IMR-90 (cell line): ENCODE data around the gene CCDC185. TPM values are rescaled to one million over a fixed set of nuclear protein-coding genes. Genes with fewer than 3 reads are reported as not detected.

Source experiments
- ATAC-seq: fragments of 200-7000 bp; cut with Tn5 transposase; 2 replicates; pipeline ENCODE4 v1.9.1; 2020; ENCODE audit warnings: low read depth, mild to moderate bottlenecking, moderate library complexity
- BruUV-seq: library from RNA; stranded (reverse); fragments of 400-500 nt; replicated peaks from 2 replicates; lab custom pipeline; 2021; lab: Mats Ljungman, UMichigan
- CTCF ChIA-PET: fragments of 300-600 bp; formaldehyde crosslinking; extraction: SDS; loops from one replicate; lab custom pipeline; 2021; ENCODE audit warnings: antibody characterized with exemption; lab: Yijun Ruan, JAX
- POLR2A ChIA-PET: fragments of 300-600 bp; sonication (Branson Sonifier 250); formaldehyde crosslinking; loops from one replicate; lab custom pipeline; 2022; ENCODE audit warnings: antibody characterized with exemption; ENCODE audit not compliant: unreplicated experiment; lab: Charles Lee
- DNase-seq: peaks from one replicate; pipeline ENCODE4 v3.0.0; 2013
- H2AFZ ChIP-seq: replicated peaks from 2 replicates; pipeline ENCODE3; 2013; ENCODE audit warnings: low read length, mild to moderate bottlenecking; ENCODE audit not compliant: poor library complexity
- H2AK5ac ChIP-seq: 2 replicates; pipeline ENCODE4 v1.6.1; 2013; ENCODE audit warnings: low read depth, low read length, inconsistent platforms
- H2AK9ac ChIP-seq: replicated peaks from 2 replicates; pipeline ENCODE3; 2013; ENCODE audit warnings: mild to moderate bottlenecking, low read depth, low read length, moderate library complexity; ENCODE audit not compliant: poor library complexity
- H2BK120ac ChIP-seq: 2 replicates; pipeline ENCODE4 v1.6.1; 2013; ENCODE audit warnings: low read depth, low read length, inconsistent platforms
- H2BK15ac ChIP-seq: 3 replicates; pipeline ENCODE4 v1.6.1; 2013; ENCODE audit warnings: low read depth, low read length, inconsistent platforms
- H2BK20ac ChIP-seq: 2 replicates; pipeline ENCODE4 v1.6.1; 2013; ENCODE audit warnings: low read depth, mild to moderate bottlenecking, inconsistent platforms, low read length, moderate library complexity
- H2BK5ac ChIP-seq: 2 replicates; pipeline ENCODE4 v1.6.1; 2013; ENCODE audit warnings: mild to moderate bottlenecking, low read depth, low read length, inconsistent platforms; ENCODE audit not compliant: poor library complexity, severe bottlenecking
- H3K14ac ChIP-seq: replicated peaks from 2 replicates; pipeline ENCODE4 v1.6.1; 2013; ENCODE audit warnings: low read depth, low read length, inconsistent platforms
- H3K18ac ChIP-seq: 2 replicates; pipeline ENCODE4 v1.6.1; 2013; ENCODE audit warnings: low read depth, low read length, control low read depth
- H3K23ac ChIP-seq: 2 replicates; pipeline ENCODE4 v1.6.1; 2013; ENCODE audit warnings: low read depth, low read length, inconsistent platforms
- H3K27ac ChIP-seq: 2 replicates; pipeline ENCODE4 v1.5.1; 2013; ENCODE audit warnings: mild to moderate bottlenecking, control low read depth, low read length; ENCODE audit not compliant: insufficient read depth
- H3K27me3 ChIP-seq: 2 replicates; pipeline ENCODE4 v1.6.1; 2013; ENCODE audit warnings: low read length; ENCODE audit not compliant: control insufficient read depth, insufficient read depth
- H3K36me3 ChIP-seq: 2 replicates; pipeline ENCODE4 v1.6.1; 2013; ENCODE audit warnings: low read length, mixed read lengths; ENCODE audit not compliant: control insufficient read depth, insufficient read depth
- H3K4ac ChIP-seq: 2 replicates; pipeline ENCODE4 v1.6.1; 2013; ENCODE audit warnings: low read depth, low read length, inconsistent platforms
- H3K4me1 ChIP-seq: 2 replicates; pipeline ENCODE4 v1.6.1; 2013; ENCODE audit warnings: low read length, mixed read lengths; ENCODE audit not compliant: control insufficient read depth, insufficient read depth
- H3K4me2 ChIP-seq: 2 replicates; pipeline ENCODE4 v1.6.1; 2013; ENCODE audit warnings: low read depth, mild to moderate bottlenecking, control low read depth, low read length, moderate library complexity
- H3K4me3 ChIP-seq: 2 replicates; pipeline ENCODE4 v1.5.1; 2013; ENCODE audit warnings: low read depth, mild to moderate bottlenecking, control low read depth, low read length, moderate library complexity; ENCODE audit not compliant: insufficient read depth
- H3K56ac ChIP-seq: 2 replicates; pipeline ENCODE4 v1.6.1; 2013; ENCODE audit warnings: low read length, inconsistent platforms; ENCODE audit not compliant: insufficient read depth; ENCODE audit errors: extremely low read depth
- H3K79me1 ChIP-seq, 2 experiments: 2 replicates each; pipeline ENCODE4 v1.6.1; 2013; ENCODE audit warnings: low read length in 2 of 2, inconsistent platforms in 1 of 2, low read depth in 1 of 2
- H3K9ac ChIP-seq: 2 replicates; pipeline ENCODE4 v1.6.1; 2013; ENCODE audit warnings: low read depth, low read length, control low read depth
- H3K9me1 ChIP-seq: 2 replicates; pipeline ENCODE4 v1.6.1; 2013; ENCODE audit warnings: low read length, inconsistent platforms; ENCODE audit not compliant: insufficient read depth
- H3K9me3 ChIP-seq: 2 replicates; pipeline ENCODE4 v1.6.1; 2013; ENCODE audit warnings: low read length; ENCODE audit not compliant: control insufficient read depth, insufficient read depth
- H4K20me1 ChIP-seq: 2 replicates; pipeline ENCODE4 v1.6.1; 2013; ENCODE audit warnings: low read length, inconsistent platforms; ENCODE audit not compliant: insufficient read depth
- H4K5ac ChIP-seq: 2 replicates; pipeline ENCODE4 v1.6.1; 2013; ENCODE audit warnings: mild to moderate bottlenecking, low read depth, low read length, control low read depth
- H4K8ac ChIP-seq, 2 experiments: 2 replicates each; pipeline ENCODE4 v1.6.1; 2013; ENCODE audit warnings: low read depth in 2 of 2, low read length in 2 of 2, control low read depth in 1 of 2, inconsistent platforms in 1 of 2
- H4K91ac ChIP-seq: 2 replicates; pipeline ENCODE4 v1.6.1; 2013; ENCODE audit warnings: low read depth, low read length, inconsistent platforms; ENCODE audit not compliant: insufficient read depth
- CHD1 ChIP-seq: IDR thresholded peaks from 2 replicates; pipeline ENCODE4 v1.6.1; 2012; ENCODE audit warnings: low read depth, low read length, improper control_type of control experiment
- ELK1 ChIP-seq: fragments of 150-350 bp; IDR thresholded peaks from 2 replicates; pipeline ENCODE4 v1.6.1; 2016; ENCODE audit warnings: low read depth, mild to moderate bottlenecking, low read length, moderate library complexity, borderline replicate concordance
- MAZ ChIP-seq: IDR thresholded peaks from 2 replicates; pipeline ENCODE4 v1.6.1; 2012; ENCODE audit warnings: low read depth, mild to moderate bottlenecking, low read length, improper control_type of control experiment, moderate library complexity, borderline replicate concordance
- MXI1 ChIP-seq: IDR thresholded peaks from 2 replicates; pipeline ENCODE4 v1.6.1; 2012; ENCODE audit warnings: low read depth, mild to moderate bottlenecking, low read length, moderate library complexity, borderline replicate concordance
- RFX5 ChIP-seq: IDR thresholded peaks from 2 replicates; pipeline ENCODE4 v1.8.0; 2012; ENCODE audit warnings: low read depth, mild to moderate bottlenecking, low read length, moderate library complexity
- WGBS, 2 experiments: methylation state at CpG; one replicate each; pipeline versions ENCODE4 v1.1.5 to v1.1.7; 2013; ENCODE audit warnings: missing lambda C conversion rate in 2 of 2; ENCODE audit not compliant: insufficient read length in 1 of 2; ENCODE audit errors: extremely low coverage in 2 of 2; 5-methylcytosine and 5-hydroxymethylcytosine counted together
- dilution Hi-C: fragments of 300-500 bp; cut with HindIII; formaldehyde crosslinking; loops from one replicate; pipeline ENCODE4 v1.14.3; 2018; ENCODE audit warnings: low sequenced_read_pairs; ENCODE audit not compliant: unreplicated experiment
- in situ Hi-C: fragments of 300-500 bp; cut with MboI; formaldehyde crosslinking; loops from 3 replicates; pipeline ENCODE4 v1.14.3; 2019; ENCODE audit warnings: low sequenced_read_pairs, inconsistent platforms, mixed read lengths
- intact Hi-C: fragments of 100-400 bp; cut with micrococcal nuclease; formaldehyde crosslinking; loops from 2 replicates; pipeline ENCODE4 v1.10.0; 2022
- polyA plus RNA-seq, 3 experiments: library from polyadenylated mRNA; depleted of rRNA; stranded (reverse); fragments of >200 nt; gene quantifications; 2 replicates each; pipeline ENCODE4 v1.2.3, GENCODE V29; 2012; ENCODE audit warnings: low replicate concordance in 1 of 3
- total RNA-seq: library from RNA; depleted of rRNA; stranded (reverse); fragments of >200 nt; gene quantifications from 2 replicates; pipeline ENCODE4 v1.2.3, GENCODE V29; 2012

CCDC185 gene
- total and polyA plus RNA-seq, 2 of the 4 experiments (the other 2 are of a cell fraction): not detected

- H3K4me2 ChIP-seq: no peak overlapping the region
- ChIA-PET CTCF (no interaction called here), POLR2A (no interaction called here)
- H2AFZ ChIP-seq: no peak overlapping the region
- in situ Hi-C loops: no loop called here
- no peak overlapping the region for H2BK20ac ChIP-seq
- ATAC-seq (no peak), DNase-seq (no peak)
- no peak overlapping the region for H4K8ac ChIP-seq
- no peak overlapping the region for H4K5ac ChIP-seq
- H3K18ac ChIP-seq: no peak overlapping the region
- H3K9ac ChIP-seq: no peak overlapping the region
- no peak overlapping the region for H2BK5ac ChIP-seq
- intact Hi-C loops: no loop called here
- H2AK9ac ChIP-seq: no peak overlapping the region
- dilution Hi-C loops: no loop called here
- H3K9me1 ChIP-seq: no peaks in the 10 kb centered on the region
- H4K20me1 ChIP-seq: no peaks in the 10 kb centered on the region
- no peak overlapping the region for H2BK15ac ChIP-seq
- H2AK5ac ChIP-seq: no peak overlapping the region
- no peak overlapping the region for H3K4ac ChIP-seq
- H3K4me1 ChIP-seq: no peaks in the 10 kb centered on the region
- TF ChIP-seq ELK1 (no peak), RFX5 (no peak), MAZ (no peak), MXI1 (no peak), CHD1 (no peak)
- H3K23ac ChIP-seq: no peak overlapping the region
- H3K27ac ChIP-seq: no peak overlapping the region
- no CpG with 5 or more reads among the region's 2 CpGs for WGBS, 2 experiments
- H2BK120ac ChIP-seq: no peak overlapping the region
- H3K56ac ChIP-seq: no peak overlapping the region
- no peaks in the 10 kb centered on the region for H3K36me3 ChIP-seq
- H3K27me3 ChIP-seq: peaks cover 16% of the 10 kb centered on the region
- no peaks in the 10 kb centered on the region for H3K79me1 ChIP-seq
- H3K14ac ChIP-seq: no peak overlapping the region
- H4K91ac ChIP-seq: no peak overlapping the region
- no peak overlapping the region for H3K4me3 ChIP-seq
- BruUV-seq: no TSS peak
- no peaks in the 10 kb centered on the region for H3K9me3 ChIP-seq
These were observed 24.2 kb downstream of the CCDC185 start for GRCh38 chr1:223417444-223417843.
